ENCODE results near the gene DEPDC5. TPM values are rescaled to one million over a fixed set of nuclear protein-coding genes. Genes with fewer than 3 reads are reported as not detected.
A peak's percentile ranks its signal among the peaks of the same experiment; 100 is the strongest.

The DEPDC5 gene
- polyA plus RNA-seq, 10 donors: 7.0 to 12.1 (median 10.3) TPM

- DNase-seq: no peak
These were observed 96.3 kb downstream of the DEPDC5 start for GRCh38 chr22:31850135-31850534.

- DNase-seq: no peak
These were observed 99.0 kb downstream of the DEPDC5 start for GRCh38 chr22:31852691-31853421.

DNA sequence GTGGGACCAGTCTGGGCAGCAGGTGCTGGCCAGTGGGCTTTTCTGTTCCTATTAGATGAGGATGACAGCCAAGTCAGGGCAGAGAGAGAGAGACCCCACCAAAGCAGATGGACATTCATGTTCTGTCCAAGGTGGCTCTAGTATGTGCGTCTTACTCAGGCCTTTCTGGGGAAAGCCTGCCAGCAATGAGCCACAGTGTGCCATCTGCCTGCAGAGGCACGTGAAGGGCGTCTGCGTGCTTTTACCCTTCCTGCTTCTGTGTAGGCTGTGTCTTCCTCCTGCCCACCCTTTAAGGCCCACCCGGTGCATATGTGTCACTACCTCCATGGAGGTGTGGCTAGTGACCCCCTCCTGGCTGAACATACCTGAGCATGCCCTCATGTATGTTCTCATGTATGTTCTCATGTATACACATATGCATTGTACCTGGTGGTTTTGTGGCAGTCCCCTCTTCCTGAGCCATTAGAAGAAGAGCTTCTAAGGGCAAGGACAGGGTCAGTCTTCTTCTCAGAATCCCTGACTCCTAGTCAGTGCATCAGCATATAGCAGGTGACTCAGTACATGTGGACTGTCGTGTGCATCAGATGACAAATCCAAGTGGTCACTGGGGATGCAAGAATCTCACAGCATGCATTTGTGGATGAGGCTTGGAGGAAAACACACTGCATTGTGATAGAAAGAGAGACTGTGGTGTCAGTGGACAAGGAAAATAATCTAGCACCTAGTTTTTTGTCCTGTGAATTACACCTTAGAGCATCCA, 100.1 kb downstream of the DEPDC5 start:
- DNase-seq: no peak

DNA sequence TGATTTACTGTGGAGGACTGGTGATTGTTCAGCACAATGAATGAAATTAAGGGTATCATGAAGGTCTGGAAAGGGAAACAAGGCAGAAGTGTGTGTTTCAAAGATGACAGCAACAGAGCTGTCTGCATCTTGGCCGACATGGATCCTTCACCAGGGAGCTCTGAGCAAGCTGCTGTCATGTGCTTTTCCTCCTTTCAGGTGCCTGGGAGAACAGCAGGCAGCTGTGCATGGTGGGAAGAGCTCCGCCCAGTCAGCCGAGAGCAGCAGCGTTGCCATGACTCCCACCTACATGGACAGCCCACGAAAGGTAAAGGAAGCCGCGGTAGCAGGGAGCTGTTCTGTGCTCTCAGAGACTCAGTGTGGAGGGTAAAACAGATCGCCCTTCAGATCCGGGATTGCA, 103.4 kb downstream of the DEPDC5 start:
- no peak for DNase-seq

DNA sequence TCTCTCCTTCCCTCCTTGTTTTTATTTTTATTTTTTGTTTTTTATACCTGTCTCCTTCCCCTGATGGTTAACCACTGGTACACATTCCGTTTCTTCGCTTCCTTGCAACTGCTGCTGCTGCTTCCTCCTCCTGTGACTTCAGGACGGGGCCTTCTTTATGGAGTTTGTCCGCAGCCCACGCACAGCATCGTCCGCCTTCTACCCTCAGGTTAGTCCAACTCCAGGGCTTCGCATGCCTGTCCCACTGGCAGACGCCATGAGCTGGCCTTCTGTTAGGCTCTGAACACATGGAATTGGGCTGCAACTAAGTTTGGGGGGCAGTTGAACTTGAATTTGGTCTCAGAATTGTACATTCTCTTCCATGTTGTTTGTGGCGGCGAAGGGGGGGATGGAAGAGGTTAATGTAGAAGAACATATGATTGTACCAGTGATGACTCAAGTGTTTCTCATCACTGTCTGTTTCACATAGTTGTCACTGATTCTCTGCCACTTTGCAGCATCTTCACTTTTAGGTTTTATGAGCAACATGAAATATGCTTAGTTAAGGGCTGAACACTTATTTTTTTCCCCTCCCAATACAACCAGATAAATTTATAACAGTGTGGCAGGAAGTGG, 107.5 kb downstream of the DEPDC5 start:
- DNase-seq: no peak

DNA sequence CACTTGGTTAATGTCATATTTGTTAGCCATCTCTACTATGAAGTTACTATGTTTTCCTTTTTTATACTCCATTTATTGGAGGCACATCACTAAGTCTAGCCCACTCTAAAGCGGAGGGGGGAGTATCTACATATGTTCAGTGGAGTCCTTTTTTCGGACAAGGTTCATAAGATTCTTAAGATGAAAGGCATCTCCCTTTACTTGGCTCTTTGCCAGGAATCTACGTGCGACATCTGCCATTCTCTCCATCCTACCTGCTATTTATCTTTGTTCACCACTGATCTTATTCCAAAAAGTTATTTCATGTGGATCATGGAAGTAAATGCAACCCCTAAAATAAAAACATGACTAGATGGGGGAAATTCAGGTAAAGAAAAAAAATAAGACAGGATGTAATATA, 113.1 kb downstream of the DEPDC5 start:
- DNase-seq: no peak

DNA sequence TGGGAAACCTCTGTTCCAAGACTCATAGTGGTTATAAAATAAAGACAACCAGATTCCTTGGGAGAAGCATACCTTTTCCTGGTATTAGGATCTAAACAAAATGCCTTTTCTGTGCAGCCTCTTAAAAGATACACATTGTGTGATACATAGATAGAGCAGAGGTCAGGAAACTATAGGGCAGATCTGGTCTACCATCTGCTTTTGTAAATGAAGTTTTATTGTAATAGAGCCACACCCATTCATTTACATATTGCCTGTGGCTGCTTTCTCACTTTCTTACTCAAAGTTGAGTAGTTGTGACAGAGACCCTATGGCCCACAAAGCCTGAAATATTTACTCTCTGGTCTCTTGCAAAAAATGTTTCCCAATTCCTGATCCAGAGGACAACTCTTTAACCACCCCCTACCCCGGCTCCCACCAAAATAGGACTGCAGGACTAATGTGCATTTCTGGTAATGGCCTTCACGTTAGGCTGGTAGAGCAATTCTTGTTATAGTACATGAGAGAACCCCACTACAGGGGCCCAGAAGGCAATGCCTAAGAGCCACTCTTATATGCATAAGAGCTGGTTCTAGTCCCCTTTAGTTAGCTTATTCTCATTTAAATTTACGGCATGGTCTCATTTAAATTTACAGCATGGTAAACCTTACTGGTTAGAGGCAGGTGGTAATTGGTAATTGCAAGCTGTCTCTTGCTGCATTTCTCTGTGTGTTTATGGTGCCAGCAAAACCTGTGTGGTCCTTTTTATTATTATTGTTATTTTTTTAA, 113.8 kb downstream of the DEPDC5 start:
- DNase-seq: no peak

GRCh38 chr22:31869739-31870138, 115.9 kb downstream of the DEPDC5 start:
- no peak for DNase-seq

DNA sequence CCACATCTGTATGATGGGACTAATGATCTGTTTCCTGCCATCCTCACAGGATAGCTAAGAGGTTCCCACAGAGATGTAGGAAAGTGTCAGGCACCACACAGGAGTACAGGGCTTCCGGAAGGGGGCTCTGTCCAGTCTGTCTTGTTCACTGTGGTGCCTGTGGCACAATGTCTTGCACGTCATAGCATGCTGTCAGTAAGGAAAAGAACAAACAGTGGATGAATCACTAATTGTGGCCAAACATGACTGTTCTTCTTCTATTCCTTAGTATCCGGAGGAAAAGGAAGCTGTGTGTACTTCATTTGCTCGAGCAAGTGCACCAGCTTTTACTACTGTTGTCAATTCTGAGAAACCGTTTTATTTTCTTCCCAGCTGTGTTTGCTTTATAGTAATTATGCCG, 117.1 kb downstream of the DEPDC5 start:
- DNase-seq: no peak

DNA sequence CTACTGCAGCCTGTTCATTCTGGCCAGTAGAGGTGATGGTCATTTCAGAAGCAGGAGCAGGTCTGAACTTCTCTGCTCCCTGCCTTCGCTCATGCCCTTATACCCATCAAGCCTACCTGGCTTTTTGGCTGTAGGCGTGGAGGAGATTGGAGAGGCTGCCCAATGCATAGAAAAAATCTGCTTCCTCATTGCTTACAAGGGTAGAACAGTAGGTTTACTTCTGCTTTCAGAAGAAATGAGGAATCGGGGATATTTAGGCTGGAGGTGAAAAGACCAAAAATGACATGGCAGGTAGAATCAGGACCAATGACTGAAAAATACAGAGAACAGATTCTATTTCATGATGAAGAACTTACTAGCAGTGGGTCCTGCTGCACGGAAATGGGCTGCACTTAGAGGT, 117.7 kb downstream of the DEPDC5 start:
- no peak for DNase-seq

GRCh38 chr22:31872209-31872608, 118.4 kb downstream of the DEPDC5 start:
- DNase-seq: peak in 1 of 3 donors; percentile 11

GRCh38 chr22:31874821-31875220, 121.0 kb downstream of the DEPDC5 start:
- no peak for DNase-seq

DNA sequence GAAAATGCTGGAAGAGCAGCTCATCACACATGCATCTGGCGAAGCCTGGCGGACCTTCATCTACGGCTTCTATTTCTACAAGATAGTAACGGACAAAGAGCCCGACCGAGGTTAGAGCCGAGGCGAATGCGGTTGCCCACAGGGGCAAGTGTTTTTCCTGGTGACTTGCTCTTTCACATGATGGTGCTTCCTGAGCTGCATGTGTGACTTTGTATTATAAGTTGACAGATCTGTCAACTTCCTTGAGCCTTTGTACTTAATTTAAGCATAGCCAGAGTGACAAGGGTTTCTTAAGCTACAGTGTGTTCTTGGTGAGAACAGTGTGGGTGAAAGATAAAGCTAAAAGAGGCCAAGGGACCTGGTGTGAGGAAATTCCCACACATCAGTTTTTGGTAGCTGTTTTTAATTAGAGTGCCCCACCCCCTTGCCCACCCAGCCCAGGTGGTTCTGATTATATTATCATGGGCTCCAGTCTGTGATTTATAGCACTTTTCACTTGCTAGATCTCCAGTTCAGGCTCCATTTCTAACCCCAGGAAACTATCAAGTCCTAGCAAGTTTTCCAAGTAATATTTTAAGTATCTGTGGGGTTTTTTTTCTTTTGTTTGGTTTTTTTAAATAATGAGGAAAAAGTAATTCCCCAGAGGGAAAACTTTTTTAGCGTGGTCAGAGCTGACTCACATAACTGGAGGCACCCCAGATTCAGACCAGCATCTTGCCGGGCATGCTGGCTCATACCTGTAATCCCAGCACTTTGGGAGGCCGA, 122.5 kb downstream of the DEPDC5 start:
- peak in 1 of 3 donors; percentile 19 for DNase-seq

- no peak for DNase-seq
These were observed 125.8 kb downstream of the DEPDC5 start for GRCh38 chr22:31879585-31879984.

GRCh38 chr22:31881200-31881599, 127.4 kb downstream of the DEPDC5 start:
- DNase-seq: no peak

- no peak for DNase-seq
These were observed 128.0 kb downstream of the DEPDC5 start for GRCh38 chr22:31881865-31882264.

GRCh38 chr22:31882971-31883370, 129.2 kb downstream of the DEPDC5 start:
- DNase-seq: no peak

DNA sequence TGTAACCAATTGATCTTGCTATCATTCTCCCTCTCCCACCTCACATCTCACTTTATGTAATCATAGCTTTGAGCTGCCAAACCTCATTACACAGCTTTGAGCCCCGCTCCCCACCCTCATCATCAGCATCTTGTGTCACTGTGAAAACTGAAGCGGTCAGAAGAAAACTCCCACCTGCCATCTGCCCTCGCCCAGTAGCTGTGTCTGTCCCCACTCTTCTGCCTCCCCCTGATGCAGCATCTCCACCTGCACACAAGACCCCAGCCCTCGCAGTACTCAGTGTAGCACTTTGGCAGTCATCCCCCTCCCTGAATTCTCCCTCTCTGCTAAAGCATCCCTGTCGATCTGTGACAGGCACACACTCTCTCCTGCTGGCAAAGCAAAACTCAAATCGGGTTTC, 130.2 kb downstream of the DEPDC5 start:
- DNase-seq: no peak

DNA sequence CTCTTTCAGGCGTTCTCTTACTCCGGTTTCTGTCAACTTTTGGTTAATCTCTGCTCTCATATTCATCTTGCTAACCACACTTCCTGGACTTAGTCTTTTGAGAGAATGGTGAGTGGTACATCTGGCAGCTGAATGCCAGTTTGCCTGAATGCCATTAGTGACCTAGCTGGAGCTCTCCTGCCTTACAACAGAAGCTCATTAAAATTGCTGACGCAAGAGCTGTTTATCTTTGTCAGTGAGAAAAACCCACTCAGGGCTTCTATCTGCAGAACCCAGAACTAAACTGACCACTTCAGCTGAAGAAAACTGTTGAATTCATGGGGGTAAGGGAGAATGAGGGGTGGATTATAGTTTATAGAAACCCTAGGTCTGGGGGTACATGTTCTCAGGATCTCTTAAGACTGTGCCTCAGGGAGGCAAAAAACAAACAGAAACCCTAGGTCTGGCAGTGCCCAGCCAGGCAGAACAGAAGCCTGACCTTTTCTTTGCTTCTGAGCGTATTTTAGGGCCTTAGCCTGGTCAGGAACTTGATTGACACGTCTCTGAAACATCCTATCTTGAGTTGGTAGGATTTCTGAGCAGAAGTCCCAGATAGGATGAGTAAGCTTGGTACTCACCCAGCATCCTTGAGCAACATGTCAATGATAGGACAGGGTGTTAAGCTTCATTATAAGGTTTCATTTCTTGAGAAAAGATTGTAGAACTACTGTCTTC, 137.7 kb downstream of the DEPDC5 start:
- DNase-seq: no peak

GRCh38 chr22:31892080-31892433, 138.2 kb downstream of the DEPDC5 start:
- DNase-seq: no peak

- DNase-seq: peak in 1 of 3 donors; percentile 48
These were observed 139.6 kb downstream of the DEPDC5 start for GRCh38 chr22:31893460-31893859.
